NCI-H1436 (cell line): ENCODE results near the gene FRMD4B.
"Not testable (repeated sequence)": the region's sequence is repeated elsewhere in the genome, so short reads cannot be mapped to it uniquely, and the experiment has no call there.

Experiments used
- DNase-seq: peaks from one replicate; lab custom pipeline; 2025; lab: John Stamatoyannopoulos, UW

Gene FRMD4B

DNA sequence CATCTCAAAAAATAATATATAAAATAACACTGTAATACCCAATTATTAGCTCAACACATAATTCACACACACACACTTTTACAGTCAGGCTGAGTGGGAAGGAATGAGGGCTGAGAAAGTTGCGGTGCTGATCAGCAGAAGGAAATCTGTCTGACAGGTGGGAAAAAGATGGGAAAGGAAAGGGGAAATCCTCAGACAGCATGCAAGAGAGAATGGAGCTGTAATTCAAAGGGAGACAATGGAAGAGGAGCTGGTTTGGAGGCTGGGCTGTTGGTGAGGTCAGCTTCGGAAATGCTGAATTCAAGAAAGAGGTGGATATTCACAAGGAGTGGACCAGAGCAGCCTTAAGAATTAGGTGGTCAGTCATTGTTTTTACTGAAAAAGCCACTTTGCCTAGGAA, 141.8 kb downstream of the FRMD4B start:
- no peak for DNase-seq

DNA sequence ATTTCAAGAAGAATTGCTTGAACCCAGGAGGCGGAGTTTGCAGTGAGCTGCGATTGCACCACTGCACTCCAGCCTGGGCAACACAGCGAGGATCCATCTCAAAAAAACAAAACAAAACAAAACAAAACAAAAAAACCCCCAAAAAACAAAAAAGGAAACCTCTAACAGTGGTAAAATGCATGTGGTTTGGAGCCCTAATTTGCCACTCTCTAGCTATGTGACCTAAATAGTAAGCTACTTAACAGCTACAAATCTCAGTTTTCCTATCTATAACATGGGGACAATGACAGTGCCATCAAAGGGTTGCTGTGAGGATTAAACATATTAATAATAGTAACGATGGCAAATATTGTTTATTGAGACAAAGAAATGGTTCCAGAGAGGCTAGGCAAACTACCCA, 144.1 kb downstream of the FRMD4B start:
- no peak for DNase-seq

- no peak for DNase-seq
Observed at GRCh38 chr3:69240651-69241568, 145.0 kb downstream of the FRMD4B start.

- DNase-seq, result no peak
Observed at GRCh38 chr3:69239063-69239462, 146.8 kb downstream of the FRMD4B start.

DNA sequence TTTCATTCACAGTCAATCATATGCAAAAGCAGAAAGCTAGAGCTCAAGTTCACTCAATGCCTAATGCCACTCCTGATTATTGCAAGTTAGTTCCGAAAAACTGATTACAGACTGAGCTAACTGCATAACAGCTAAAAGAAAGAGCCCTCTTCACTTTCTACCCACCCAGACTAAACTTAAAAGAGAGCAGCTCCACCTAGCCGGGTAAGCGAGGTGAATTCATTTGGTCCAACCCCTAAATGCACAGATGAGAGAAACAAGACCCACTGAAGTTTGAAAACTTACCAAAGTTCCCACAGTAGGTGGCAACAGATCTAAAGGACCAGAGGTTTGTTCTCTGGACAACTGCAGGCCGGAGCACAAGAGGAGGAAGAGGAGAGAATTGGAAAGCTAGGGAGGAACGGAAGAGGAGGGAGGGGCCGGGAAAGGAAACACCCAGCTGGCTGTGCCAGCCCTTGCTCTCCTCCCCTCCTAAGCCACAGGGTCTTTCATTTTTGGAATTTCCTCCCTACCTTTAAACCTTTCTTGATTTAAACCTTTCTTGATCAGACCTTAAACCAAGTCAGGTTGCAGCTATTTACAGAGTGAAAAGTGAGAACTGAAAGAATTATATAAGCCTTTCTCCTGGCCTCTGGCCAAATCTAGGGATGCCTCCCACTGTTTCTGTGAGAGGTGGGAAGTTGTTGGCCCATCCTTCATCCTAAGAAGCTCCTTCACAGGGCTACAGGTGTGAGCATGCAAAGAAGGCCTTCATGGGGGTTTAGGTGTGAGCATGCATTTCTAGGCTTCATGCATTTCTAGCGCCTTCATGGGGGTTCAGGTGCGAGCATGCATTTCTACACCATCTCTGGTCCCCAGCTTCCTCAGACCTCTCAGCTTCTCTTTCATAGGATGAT, 148.8 kb downstream of the FRMD4B start:
- DNase-seq, result no peak

DNA sequence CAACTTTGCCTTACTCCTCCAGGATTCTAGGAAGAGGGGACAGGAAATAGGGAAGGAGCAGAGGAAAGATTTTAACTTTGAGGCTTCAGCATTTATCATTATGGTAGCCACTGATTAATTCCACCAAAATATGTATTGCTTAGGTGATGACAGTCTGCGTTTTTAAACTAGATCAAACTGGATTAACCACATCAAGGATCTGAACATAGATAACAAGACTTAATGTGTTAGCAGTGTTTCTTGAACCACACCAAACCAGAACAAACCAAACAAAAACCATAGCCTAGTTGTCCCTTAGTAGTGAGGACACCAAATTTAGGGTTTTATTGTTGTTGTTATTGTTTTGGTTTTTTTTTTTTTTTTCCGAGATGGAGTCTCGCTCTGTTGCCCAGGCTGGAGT, 150.0 kb downstream of the FRMD4B start:
- DNase-seq, result no peak

GRCh38 chr3:69235227-69235626, 150.7 kb downstream of the FRMD4B start:
- not testable (repeated sequence) for DNase-seq

- DNase-seq, result peak; percentile 8
Observed at GRCh38 chr3:69232482-69232881, 153.4 kb downstream of the FRMD4B start.

DNA sequence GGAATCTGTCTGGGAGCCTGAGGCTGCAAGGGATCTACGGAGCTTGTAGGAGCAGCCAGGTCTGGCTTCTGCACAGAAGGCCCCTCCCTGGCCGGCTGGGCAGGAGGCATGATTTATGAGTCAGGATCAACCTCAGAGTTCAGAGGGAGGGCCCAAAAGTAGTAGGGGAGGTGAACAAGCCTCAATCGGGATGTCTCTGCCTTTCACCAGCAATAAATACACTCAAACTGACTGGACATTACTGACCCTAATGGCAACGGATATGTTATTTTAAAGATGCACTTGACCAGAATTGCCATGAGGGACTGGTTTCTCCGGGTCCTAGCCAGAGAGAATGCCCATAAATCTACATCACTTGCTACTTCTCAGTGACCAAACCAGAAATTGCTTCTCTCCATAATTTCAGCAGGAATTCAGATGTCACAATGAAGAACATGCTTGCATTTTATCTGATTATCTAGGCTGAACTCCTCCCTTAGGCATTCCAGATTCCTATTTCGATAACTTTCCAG, 153.9 kb downstream of the FRMD4B start:
- no peak for DNase-seq

- no peak for DNase-seq
Observed at GRCh38 chr3:69226071-69226470, 159.8 kb downstream of the FRMD4B start.

DNA sequence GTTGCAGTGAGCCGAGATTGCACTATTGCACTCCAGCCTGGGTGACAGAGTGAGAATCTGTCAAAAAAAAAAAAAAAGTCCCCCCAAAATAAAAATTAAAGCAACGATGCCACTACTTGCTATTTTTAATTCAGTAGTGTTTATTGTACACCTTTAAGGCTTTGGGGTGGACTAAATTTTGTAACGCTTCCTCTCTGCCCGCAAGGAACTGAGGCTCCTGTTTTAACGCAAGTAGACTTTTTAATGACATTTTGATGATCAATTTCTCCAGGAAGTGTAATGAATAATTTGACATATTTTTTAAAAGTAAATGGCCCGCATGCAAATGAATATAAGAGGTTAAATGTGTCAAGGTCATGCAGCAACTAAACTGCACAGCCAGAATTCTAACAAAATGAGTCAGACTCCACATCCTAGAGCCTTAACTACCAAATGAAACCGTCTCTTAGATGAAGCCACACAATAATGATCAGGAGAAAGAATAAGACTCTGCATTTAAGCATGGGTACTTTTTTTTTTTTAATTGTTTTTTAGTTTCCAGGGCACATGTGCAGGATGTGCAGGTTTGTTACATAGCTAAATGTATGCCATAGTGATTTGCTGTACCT, 166.7 kb downstream of the FRMD4B start:
- no peak for DNase-seq

- no peak for DNase-seq
Observed at GRCh38 chr3:69218079-69218478, 167.8 kb downstream of the FRMD4B start.

DNA sequence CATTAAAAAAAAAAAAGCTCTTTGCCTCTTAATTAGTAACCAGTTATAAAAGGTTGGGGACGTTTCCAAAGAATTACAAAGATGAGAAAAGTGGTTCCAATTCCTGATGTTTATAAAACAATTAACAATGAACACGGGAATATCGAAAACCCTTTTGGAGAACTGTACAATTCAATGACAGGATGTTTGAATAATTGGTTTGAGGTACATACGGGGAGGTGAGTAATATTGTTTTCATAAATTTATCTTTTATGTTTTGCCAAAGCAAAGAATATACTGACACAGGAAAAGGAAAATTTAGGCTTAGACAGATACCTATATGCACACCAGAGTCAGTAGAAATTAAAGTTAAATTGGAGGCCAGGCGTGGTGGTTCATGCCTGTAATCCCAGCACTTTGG, 168.9 kb downstream of the FRMD4B start:
- DNase-seq, result no peak

DNA sequence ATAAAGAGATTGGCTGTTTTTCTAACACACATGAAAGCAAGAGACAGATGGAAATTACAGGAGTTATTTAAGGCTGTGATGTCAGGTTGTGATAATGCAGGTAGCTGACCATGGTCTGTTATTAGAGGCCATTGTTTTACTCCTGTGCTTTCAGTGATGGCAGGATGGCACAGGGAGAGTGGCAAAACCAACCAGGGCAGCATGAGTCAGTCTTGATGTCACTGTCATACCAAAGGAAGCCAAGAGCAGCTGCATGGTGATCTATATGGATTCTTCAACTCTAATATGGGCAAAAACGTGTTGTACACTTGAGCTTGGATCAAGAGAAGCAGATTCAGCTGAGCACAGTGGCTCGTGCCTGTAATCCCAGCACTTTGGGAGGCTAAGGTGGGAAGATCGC, 171.6 kb downstream of the FRMD4B start:
- DNase-seq, result no peak

DNA sequence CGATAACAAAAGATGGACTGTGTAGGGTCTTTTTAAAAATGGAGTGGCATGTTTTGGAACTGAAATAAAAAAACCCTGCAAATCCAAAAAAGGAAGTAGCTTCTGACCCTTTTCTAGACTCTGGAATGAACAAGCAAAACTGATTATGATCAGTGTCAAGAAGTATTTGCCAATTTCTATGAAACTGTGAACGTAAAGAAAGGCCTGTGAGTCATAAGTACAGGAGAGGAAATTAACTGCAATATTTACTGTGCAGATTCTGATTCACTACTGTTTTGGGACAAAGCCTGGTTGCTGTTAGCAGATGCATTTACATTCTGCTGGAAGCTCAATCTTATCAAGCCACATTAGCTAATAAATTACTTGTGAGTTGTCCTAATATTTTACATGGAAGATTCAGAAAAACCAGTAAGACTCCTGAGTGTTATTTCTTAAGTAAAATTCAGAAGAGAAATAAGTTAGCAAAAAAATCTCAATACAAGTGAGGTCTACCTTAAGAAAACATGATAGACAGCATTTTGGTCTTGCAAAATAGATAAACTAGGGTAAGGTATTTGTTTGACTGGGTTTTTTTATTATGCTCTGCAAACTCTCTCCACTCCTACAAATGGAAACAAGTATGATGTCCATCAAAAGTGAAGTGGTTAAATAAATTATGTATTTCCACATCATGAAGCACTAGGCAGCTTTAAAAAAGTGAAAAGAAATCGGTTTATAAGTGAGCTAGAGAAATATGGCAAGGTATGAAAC, 173.3 kb downstream of the FRMD4B start:
- DNase-seq, result no peak

DNA sequence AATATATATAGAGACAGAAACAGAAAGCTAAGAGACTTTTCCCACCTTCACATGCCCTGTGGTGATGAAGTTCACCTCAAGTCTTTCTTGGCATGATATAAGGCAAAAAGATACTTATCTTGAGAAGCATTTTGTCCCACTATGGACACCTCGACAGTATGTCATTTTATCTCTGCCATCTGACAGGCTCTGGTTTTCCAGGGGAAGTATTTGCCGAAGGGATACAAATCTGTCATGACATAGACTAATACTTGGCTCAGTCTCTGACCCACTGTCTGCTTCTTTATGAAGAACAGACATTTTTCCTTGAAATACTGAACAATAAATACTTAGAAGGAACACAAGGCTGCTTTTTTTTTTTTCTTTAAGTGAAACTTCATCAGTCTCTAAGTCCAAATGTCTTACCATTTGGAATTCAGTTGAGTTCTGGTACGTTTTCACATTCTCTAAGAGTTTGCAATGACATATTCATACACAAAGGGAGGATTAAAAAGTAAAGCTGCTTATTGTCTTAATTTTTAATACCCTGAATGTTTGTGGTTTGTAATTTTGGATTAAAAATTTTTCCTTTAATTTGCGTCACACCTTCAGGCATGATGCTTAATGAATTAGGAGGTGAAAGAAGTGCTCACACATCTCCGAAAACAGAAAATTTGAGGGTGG, 175.7 kb downstream of the FRMD4B start:
- DNase-seq, result no peak

GRCh38 chr3:69209413-69209812, 176.5 kb downstream of the FRMD4B start:
- no peak for DNase-seq

- DNase-seq, result no peak
Observed at GRCh38 chr3:69207031-69207430, 178.9 kb downstream of the FRMD4B start.

DNA sequence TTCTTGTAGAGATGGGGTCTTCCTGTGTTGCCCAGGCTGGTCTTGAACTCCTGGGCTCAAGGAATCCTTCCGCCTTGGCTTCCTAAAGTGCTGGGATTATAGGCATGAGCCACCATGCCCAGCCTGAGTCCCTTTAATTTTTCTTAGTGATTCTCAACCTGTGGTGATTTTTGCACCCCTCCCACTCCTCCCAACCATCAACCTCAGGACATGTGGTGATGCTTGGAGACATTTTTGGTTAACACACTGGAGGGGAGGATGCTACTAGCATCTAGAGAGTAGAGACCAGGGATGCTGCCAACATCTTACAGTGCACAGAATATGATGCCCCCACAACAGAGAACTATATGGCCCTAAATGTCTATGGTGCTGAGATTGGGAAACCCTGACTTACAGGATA, 180.5 kb downstream of the FRMD4B start:
- no peak for DNase-seq

DNA sequence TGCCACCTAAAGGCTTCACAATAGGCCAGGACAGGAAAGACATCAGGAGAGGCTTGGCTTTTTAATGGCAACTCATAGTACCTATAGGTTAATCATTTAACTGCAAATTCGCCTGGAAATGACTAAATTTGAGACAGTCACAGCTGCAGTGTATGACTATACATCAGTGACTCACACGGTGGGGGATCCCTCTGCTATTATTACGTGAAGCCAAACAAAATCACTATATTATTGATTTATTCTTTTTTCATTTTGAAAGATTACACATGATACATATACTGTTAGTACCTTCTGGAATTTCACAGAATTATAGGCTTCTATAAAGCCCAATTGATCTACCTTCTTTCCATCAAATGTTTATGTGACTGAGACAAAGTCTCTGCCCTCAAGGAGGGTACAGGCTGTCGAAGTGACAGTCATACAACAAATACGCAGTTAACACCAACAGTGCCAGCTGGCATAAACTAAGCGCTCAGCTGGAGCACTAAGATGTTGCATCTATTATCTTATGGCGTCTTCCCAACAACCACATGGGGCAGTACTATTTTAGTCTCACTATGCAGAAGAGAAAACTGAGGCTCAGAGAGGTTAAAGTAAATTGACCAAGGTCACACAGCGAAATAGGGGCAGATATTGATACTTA, 181.5 kb downstream of the FRMD4B start:
- no peak for DNase-seq
